IPS-20b (cell line): ENCODE data around the gene RNF220.

Experiments
- H3K27ac ChIP-seq: one replicate; pipeline ENCODE4 v1.5.1; 2013; ENCODE audit warnings: low read length
- H3K27me3 ChIP-seq: 2 replicates; pipeline ENCODE4 v1.6.1; 2013; ENCODE audit warnings: mild to moderate bottlenecking, low read length, inconsistent platforms; ENCODE audit not compliant: insufficient read depth
- H3K36me3 ChIP-seq: 2 replicates; pipeline ENCODE4 v1.6.1; 2013; ENCODE audit warnings: low read depth, mild to moderate bottlenecking, inconsistent platforms, low read length, moderate library complexity; ENCODE audit not compliant: insufficient read depth
- H3K4me1 ChIP-seq: 2 replicates; pipeline ENCODE4 v1.6.1; 2013; ENCODE audit warnings: mild to moderate bottlenecking, control low read depth, inconsistent platforms, low read length, moderate library complexity; ENCODE audit not compliant: insufficient read depth
- H3K4me3 ChIP-seq: 2 replicates; pipeline ENCODE4 v1.5.1; 2013; ENCODE audit warnings: mild to moderate bottlenecking, low read length, inconsistent platforms
- H3K9ac ChIP-seq: 2 replicates; pipeline ENCODE4 v1.6.1; 2013; ENCODE audit warnings: low read depth, mild to moderate bottlenecking, inconsistent platforms, low read length, moderate library complexity
- H3K9me3 ChIP-seq: 2 replicates; pipeline ENCODE4 v1.6.1; 2013; ENCODE audit warnings: mild to moderate bottlenecking, low read depth, low read length, inconsistent platforms; ENCODE audit not compliant: insufficient read depth

Gene RNF220

GRCh38 chr1:44447051-44447810 is 42.2 kb downstream of the RNF220 start:
- Histone ChIP-seq H3K4me3 (no peak overlapping the region), H3K9ac (no peak overlapping the region), H3K27me3 (no peaks in the 10 kb centered on the region)

DNA sequence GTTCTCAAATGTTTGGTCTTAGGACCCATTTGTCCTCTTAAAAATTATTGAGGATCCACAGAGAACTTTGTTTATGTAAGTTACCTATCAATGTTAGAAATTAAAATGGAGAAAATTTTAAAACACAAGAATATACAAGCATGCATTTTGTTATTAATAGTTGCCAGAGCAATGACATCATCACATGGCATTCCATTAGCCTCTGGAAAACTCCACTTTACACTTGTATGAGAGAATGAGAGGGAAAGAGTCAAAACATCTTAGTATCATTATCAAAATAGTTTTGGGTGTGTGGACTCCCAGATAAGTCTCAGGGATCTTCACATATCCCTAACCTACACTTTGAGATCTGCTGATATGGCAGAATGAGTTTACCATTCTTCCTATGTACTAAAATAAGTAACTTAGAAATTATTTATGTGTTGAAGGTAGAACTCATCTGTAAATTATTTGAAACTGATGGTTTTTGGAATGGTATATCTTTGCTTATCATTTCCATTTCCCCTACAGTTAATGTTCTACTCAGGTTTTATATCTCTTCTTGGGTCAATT is 48.8 kb downstream of the RNF220 start:
- Histone ChIP-seq H3K4me3 (no peak overlapping the region), H3K27ac (no peak overlapping the region), H3K36me3 (no peaks in the 10 kb centered on the region), H3K27me3 (no peaks in the 10 kb centered on the region), H3K9ac (no peak overlapping the region), H3K4me1 (no peaks in the 10 kb centered on the region), H3K9me3 (0 out of 2 replicates have a peak, but pooled peaks cover 5% of the 10 kb centered on the region)

More at GRCh38 chr1:44447051-44447810, 42.2 kb downstream of the RNF220 start:
- H3K36me3 ChIP-seq = no peaks in the 10 kb centered on the region
- H3K27ac ChIP-seq = no peak overlapping the region
- H3K9me3 ChIP-seq = no peaks in the 10 kb centered on the region
- peaks cover 5% of the 10 kb centered on the region for H3K4me1 ChIP-seq

GRCh38 chr1:44454704-44455103 is 49.6 kb downstream of the RNF220 start:
- no peaks in the 10 kb centered on the region for H3K36me3 ChIP-seq
- H3K4me1 ChIP-seq = no peaks in the 10 kb centered on the region
- H3K27ac ChIP-seq = no peak overlapping the region
- H3K9me3 ChIP-seq = 0 out of 2 replicates have a peak, but pooled peaks cover 5% of the 10 kb centered on the region
- H3K4me3 ChIP-seq = no peak overlapping the region
- H3K27me3 ChIP-seq = no peaks in the 10 kb centered on the region
- H3K9ac ChIP-seq = no peak overlapping the region

DNA sequence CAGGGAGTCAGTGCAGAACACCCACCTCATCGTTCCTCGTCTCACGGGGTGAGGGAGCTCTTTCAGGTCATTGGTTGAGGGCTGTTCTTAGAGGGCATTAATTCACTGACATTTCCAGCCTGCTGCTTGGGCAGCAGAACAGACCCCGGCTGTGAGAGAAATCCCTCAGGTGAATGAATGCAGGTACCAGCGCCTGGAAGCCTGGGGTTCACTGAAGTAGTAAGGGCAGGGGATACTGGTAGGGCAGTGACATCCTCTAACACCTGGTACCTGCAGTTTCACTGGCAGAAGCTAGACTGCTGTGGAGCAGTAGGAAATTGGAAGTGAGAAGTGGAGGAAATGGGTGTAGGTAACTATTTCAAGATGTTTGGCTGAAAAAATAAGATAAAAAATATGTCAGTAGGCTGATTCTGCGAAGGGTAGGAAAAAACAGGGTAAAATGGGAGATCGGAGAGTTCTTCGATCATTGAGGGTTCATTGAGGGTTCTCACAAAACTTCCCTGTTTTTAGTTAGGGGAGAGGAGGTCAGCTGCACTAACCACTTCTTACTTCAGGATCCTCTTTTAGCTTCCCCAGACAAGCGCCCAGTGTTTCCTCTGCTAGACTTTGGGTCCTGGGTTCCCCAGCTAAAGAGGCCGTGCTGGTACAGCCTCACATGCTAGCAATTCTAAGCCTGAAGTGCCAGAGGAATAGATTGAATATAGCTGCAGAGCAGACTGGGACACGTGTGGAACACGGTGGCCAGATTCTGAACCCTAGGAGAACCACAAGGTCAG is 55.2 kb downstream of the RNF220 start:
- 0 out of 2 replicates have a peak, but pooled peaks cover 2% of the 10 kb centered on the region for H3K4me1 ChIP-seq
- H3K9me3 ChIP-seq = no peaks in the 10 kb centered on the region
- H3K27me3 ChIP-seq = no peaks in the 10 kb centered on the region
- H3K36me3 ChIP-seq = no peaks in the 10 kb centered on the region
- H3K27ac ChIP-seq = no peak overlapping the region
- H3K4me3 ChIP-seq = no peak overlapping the region
- no peak overlapping the region for H3K9ac ChIP-seq

DNA sequence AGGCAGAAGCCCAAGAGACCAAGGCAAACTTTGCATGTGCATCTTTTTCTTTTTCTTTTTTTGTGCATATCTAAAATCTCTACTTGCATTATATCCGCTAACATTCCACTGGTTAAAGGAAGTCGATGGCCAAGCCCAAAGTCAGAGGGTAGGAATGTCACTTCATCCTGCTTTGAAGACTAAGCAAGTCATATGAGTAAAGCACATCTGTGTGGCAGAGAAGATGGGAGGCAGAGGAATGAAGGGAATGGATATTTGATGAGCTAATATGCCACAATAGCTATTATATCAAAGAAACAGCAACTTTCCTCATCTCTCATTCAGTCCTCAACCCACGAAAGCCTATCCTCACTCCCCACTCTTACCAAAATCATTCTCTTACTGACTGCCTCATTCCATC is 59.3 kb downstream of the RNF220 start:
- no peak overlapping the region for H3K9ac ChIP-seq
- H3K27ac ChIP-seq = no peak overlapping the region
- no peaks in the 10 kb centered on the region for H3K36me3 ChIP-seq
- H3K4me3 ChIP-seq = no peak overlapping the region
- no peaks in the 10 kb centered on the region for H3K27me3 ChIP-seq
- 0 out of 2 replicates have a peak, but pooled peaks cover 2% of the 10 kb centered on the region for H3K4me1 ChIP-seq
- no peaks in the 10 kb centered on the region for H3K9me3 ChIP-seq

- H3K9ac ChIP-seq = no peak overlapping the region
- H3K27ac ChIP-seq = no peak overlapping the region
- no peaks in the 10 kb centered on the region for H3K27me3 ChIP-seq
- no peak overlapping the region for H3K4me3 ChIP-seq
- H3K36me3 ChIP-seq = peaks cover 5% of the 10 kb centered on the region; the same call in 1 of the 2 replicates
- no peaks in the 10 kb centered on the region for H3K4me1 ChIP-seq
- no peaks in the 10 kb centered on the region; the same call in 1 of the 2 replicates for H3K9me3 ChIP-seq
These were observed 62.5 kb downstream of the RNF220 start for GRCh38 chr1:44467566-44467965.

DNA sequence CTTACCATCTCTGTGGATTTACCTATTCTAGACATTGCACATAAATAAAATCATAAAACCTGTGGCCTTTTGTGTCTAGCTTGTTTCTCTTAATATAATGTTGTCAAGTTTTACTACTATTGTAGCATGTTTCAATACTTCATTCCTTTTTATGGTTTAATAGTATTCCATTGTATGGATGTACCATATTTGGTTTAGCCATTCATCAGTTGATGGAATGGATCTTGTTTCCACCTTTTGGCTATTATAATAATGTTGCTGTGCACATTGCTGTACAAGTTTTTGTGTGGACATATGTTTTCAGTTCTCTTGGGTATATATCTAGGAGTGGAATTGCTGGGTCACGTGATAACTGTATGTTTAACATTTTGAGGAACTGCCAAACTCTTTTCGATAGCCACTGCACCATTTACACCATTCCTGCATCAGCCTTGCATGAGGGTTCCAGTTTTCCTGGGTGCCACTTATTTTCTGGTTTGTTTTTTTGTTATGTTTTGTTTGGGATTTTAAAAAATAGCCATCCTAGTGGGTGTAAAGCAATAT is 66.9 kb downstream of the RNF220 start:
- Histone ChIP-seq H3K9ac (no peak overlapping the region), H3K9me3 (no peaks in the 10 kb centered on the region; the same call in 1 of the 2 replicates), H3K27me3 (no peaks in the 10 kb centered on the region), H3K4me3 (no peak overlapping the region), H3K36me3 (peaks cover 5% of the 10 kb centered on the region; the same call in 1 of the 2 replicates), H3K4me1 (peaks cover 10% of the 10 kb centered on the region; the same call in 1 of the 2 replicates), H3K27ac (no peak overlapping the region)

DNA sequence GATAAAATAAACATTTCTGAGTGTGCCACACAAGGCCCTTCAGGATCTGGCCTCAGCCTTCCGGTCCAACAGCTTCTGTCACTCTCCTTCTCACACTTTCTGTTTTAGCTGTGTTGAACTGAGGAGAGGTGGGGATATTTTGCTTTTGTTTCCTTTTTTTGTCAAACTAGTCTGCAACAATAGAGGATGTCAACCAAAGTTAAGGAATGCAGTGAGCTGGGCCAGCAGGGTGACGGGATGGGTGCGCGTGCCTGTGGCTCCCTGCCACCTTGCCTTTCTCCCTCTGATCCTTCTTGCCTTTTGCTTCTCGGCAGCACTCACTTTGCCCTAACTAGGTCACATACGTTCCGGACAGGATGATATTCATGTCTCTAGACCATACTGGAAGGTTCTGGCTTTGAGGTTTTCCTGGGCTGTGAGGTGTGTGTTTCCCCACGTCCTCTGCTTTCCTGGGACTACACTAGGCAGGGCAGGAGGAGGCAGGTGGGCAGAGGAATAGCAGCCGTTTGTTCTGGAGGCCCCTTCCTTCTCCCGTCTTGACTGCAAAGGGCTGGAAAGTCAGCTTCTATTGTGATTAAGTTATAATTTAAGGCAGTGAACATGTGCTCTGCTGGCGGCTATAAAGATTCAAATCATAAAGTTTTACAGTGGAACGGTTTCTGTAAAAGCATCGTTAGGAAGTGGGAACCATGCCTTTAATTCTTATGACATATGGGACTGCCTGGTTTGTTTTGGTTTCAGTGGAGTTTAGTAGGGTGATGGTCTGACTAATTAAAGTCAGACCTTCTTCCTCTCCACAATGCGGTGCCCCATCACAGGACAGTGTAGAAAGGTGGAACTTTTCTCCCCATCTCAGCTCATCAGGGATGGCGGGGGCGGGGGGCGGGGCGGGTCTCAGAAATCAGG is 67.8 kb downstream of the RNF220 start:
- H3K36me3 ChIP-seq = peaks cover 5% of the 10 kb centered on the region; the same call in 1 of the 2 replicates
- H3K9me3 ChIP-seq = no peaks in the 10 kb centered on the region; the same call in 1 of the 2 replicates
- H3K4me3 ChIP-seq = no peak overlapping the region

DNA sequence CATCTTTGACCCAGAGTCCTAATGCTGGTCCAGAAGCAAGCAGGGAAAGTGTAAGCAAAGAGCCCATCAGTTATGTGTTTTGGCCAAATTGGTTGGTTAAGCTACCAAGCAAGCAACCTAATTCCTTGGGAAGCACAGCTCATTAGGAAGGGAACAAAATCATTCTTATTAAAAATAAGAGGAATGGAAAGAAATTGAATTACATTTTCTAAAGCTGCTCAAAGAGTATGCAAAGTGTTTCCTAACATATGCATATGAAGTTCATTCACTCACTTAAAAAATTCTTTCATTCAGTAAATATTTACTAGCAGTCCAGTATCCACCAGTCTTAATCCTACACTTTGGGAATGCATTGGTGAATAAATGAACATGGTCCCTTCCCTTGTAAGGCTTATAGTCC is 71.8 kb downstream of the RNF220 start:
- H3K36me3 ChIP-seq = peaks cover 4% of the 10 kb centered on the region; the same call in 1 of the 2 replicates
- H3K4me1 ChIP-seq = peaks cover 16% of the 10 kb centered on the region
- H3K9me3 ChIP-seq = no peaks in the 10 kb centered on the region; the same call in 1 of the 2 replicates
- H3K27ac ChIP-seq = no peak overlapping the region
- no peak overlapping the region for H3K9ac ChIP-seq
- no peak overlapping the region; the same call in 1 of the 2 replicates for H3K4me3 ChIP-seq
- peaks cover 5% of the 10 kb centered on the region; the same call in 1 of the 2 replicates for H3K27me3 ChIP-seq

More for the DNA sequence above, 67.8 kb downstream of the RNF220 start:
- Histone ChIP-seq H3K9ac (no peak overlapping the region), H3K27ac (no peak overlapping the region), H3K27me3 (no peaks in the 10 kb centered on the region), H3K4me1 (peaks cover 16% of the 10 kb centered on the region)

- Histone ChIP-seq H3K4me3 (no peak overlapping the region), H3K27me3 (peaks cover 6% of the 10 kb centered on the region; the same call in 1 of the 2 replicates), H3K36me3 (no peaks in the 10 kb centered on the region), H3K4me1 (peaks cover 31% of the 10 kb centered on the region), H3K9me3 (no peaks in the 10 kb centered on the region), H3K9ac (no peak overlapping the region), H3K27ac (no peak overlapping the region)
These were observed 76.6 kb downstream of the RNF220 start for GRCh38 chr1:44481701-44482100.
